ENCODE results near the gene RUSC2.
"Not testable (repeated sequence)": the region's sequence is repeated elsewhere in the genome, so short reads cannot be mapped to it uniquely, and the experiment has no call there.

DNA sequence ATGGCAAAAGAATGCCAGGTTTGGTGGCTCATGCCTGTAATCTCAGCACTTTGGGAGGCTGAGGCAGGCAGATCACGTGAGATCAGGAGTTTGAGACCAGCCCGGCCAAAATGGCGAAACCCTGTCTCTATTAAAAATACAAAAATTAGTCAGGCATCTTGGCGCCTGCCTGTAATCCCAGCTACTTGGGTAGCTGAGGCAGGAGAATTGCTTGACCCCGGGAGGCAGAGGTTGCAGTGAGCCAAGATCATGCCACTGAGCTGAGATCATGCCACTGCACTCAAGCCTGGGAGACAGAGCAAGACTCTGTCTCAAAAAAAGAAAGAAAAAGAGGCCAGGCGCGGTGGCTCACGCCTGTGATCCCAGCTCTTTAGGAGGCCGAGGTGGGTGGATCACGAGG lies 8.3 kb downstream of the RUSC2 start:
- not testable (repeated sequence) for TF ChIP-seq POLR2A, EP300 (IDR thresholded peaks at IDR 0.05)
- TF ChIP-seq, protein P1, sequence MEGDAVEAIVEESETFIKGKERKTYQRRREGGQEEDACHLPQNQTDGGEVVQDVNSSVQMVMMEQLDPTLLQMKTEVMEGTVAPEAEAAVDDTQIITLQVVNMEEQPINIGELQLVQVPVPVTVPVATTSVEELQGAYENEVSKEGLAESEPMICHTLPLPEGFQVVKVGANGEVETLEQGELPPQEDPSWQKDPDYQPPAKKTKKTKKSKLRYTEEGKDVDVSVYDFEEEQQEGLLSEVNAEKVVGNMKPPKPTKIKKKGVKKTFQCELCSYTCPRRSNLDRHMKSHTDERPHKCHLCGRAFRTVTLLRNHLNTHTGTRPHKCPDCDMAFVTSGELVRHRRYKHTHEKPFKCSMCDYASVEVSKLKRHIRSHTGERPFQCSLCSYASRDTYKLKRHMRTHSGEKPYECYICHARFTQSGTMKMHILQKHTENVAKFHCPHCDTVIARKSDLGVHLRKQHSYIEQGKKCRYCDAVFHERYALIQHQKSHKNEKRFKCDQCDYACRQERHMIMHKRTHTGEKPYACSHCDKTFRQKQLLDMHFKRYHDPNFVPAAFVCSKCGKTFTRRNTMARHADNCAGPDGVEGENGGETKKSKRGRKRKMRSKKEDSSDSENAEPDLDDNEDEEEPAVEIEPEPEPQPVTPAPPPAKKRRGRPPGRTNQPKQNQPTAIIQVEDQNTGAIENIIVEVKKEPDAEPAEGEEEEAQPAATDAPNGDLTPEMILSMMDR (IDR thresholded peaks at IDR 0.05) = not testable (repeated sequence)

All from ovary (tissue), 3 donors.